GM23338 (cell line): Measurements from ENCODE around the gene NXPH4. TPM values are rescaled to one million over a fixed set of nuclear protein-coding genes. Genes with fewer than 3 reads are reported as not detected.

Source experiments
- ATAC-seq: fragments of 200-7000 bp; cut with Tn5 transposase; 3 replicates; pipeline ENCODE4 v1.9.1; 2020
- DNase-seq: peaks from one replicate; pipeline ENCODE4 v3.0.0-alpha.2; 2015; ENCODE audit warnings: low spot score
- H2AFZ ChIP-seq: fragments of 200-600 bp; sonication (generic); 2 replicates; pipeline ENCODE4 v1.8.0; 2016; ENCODE audit warnings: antibody characterized with exemption, mild to moderate bottlenecking, moderate library complexity
- H3F3A ChIP-seq: fragments of 200-600 bp; sonication (generic); replicated peaks from 2 replicates; pipeline ENCODE4 v1.8.0; 2017; ENCODE audit warnings: antibody characterized with exemption, mixed run types, low read depth
- H3K27ac ChIP-seq: fragments of 200-600 bp; sonication (generic); 2 replicates; pipeline ENCODE4 v1.6.1; 2016; ENCODE audit warnings: low read depth
- H3K27me3 ChIP-seq: fragments of 200-600 bp; sonication (generic); 2 replicates; pipeline ENCODE4 v1.8.0; 2016; ENCODE audit warnings: mild to moderate bottlenecking, mixed run types, moderate library complexity; ENCODE audit not compliant: insufficient read depth
- H3K36me3 ChIP-seq: fragments of 200-600 bp; sonication (generic); 2 replicates; pipeline ENCODE4 v1.8.0; 2016; ENCODE audit warnings: mild to moderate bottlenecking; ENCODE audit not compliant: insufficient read depth
- H3K4me1 ChIP-seq: fragments of 200-600 bp; sonication (generic); 2 replicates; pipeline ENCODE4 v1.8.0; 2016; ENCODE audit warnings: mild to moderate bottlenecking, moderate library complexity; ENCODE audit not compliant: insufficient read depth
- H3K4me2 ChIP-seq: fragments of 200-600 bp; sonication (generic); 2 replicates; pipeline ENCODE4 v1.7.1; 2017; ENCODE audit warnings: mixed run types
- H3K4me3 ChIP-seq: fragments of 200-600 bp; sonication (generic); 2 replicates; pipeline ENCODE4 v1.6.1; 2016; ENCODE audit warnings: mixed run types
- H3K79me2 ChIP-seq: fragments of 200-600 bp; sonication (generic); replicated peaks from 2 replicates; pipeline ENCODE4 v1.8.0; 2017; ENCODE audit warnings: mild to moderate bottlenecking; ENCODE audit not compliant: insufficient read depth
- H3K9me2 ChIP-seq: fragments of 200-600 bp; sonication (generic); 2 replicates; pipeline ENCODE4 v1.8.0; 2017; ENCODE audit not compliant: insufficient read depth
- H4K20me1 ChIP-seq: fragments of 200-600 bp; sonication (generic); replicated peaks from 2 replicates; pipeline ENCODE4 v1.8.0; 2017; ENCODE audit warnings: mild to moderate bottlenecking; ENCODE audit not compliant: insufficient read depth
- H3K27ac Mint-ChIP-seq: 2 replicates; pipeline ENCODE4 v1.8.0; 2020; ENCODE audit warnings: inconsistent platforms, mild to moderate bottlenecking, moderate library complexity, mixed read lengths
- H3K27me3 Mint-ChIP-seq: 3 replicates; pipeline ENCODE4 v1.8.0; 2022; ENCODE audit warnings: low read depth, mild to moderate bottlenecking, moderate library complexity, mixed read lengths, inconsistent platforms; ENCODE audit not compliant: insufficient read depth, poor library complexity
- H3K36me3 Mint-ChIP-seq: 3 replicates; pipeline ENCODE4 v1.8.0; 2021; ENCODE audit warnings: low read depth, mild to moderate bottlenecking, inconsistent platforms, moderate library complexity, mixed read lengths
- H3K4me1 Mint-ChIP-seq: 3 replicates; pipeline ENCODE4 v1.8.0; 2020; ENCODE audit warnings: mild to moderate bottlenecking, inconsistent platforms, mixed read lengths
- H3K4me3 Mint-ChIP-seq: 3 replicates; pipeline ENCODE4 v1.8.0; 2021; ENCODE audit warnings: moderate library complexity, mild to moderate bottlenecking, inconsistent platforms, mixed read lengths
- H3K9me3 Mint-ChIP-seq: 3 replicates; pipeline ENCODE4 v1.8.0; 2020; ENCODE audit warnings: moderate library complexity, mild to moderate bottlenecking, inconsistent platforms, mixed read lengths
- CREB1 ChIP-seq: fragments of 250-450 bp; sonication (Bioruptor Pico); IDR thresholded peaks from 2 replicates; pipeline ENCODE4 v1.5.0; 2020; ENCODE audit warnings: low read depth, mild to moderate bottlenecking, moderate library complexity
- ETS1 ChIP-seq: IDR thresholded peaks from 2 replicates; pipeline ENCODE4 v1.6.1; 2016; ENCODE audit warnings: antibody characterized with exemption
- EZH2 ChIP-seq: fragments of 200-600 bp; sonication (generic); IDR thresholded peaks from one replicate; pipeline ENCODE4 v1.8.0; 2017; ENCODE audit warnings: antibody characterized with exemption, mild to moderate bottlenecking, low read depth; ENCODE audit not compliant: unreplicated experiment
- JUNB ChIP-seq: IDR thresholded peaks from one replicate; pipeline ENCODE4 v1.6.1; 2016; ENCODE audit warnings: antibody characterized with exemption; ENCODE audit not compliant: unreplicated experiment
- ZNF462 ChIP-seq: fragments of 250-450 bp; sonication (Bioruptor Pico); IDR thresholded peaks from 2 replicates; pipeline ENCODE4 v1.5.0; 2020; ENCODE audit warnings: mild to moderate bottlenecking, moderate library complexity
- polyA plus RNA-seq: library from polyadenylated mRNA; unstranded; fragments of >200 nt; fragmentation: Nextera tagmentation; extraction: Ambion mirVana; gene quantifications from 2 replicates; pipeline ENCODE4 v1.2.1, GENCODE V29; 2016
- total RNA-seq: library from RNA; depleted of rRNA; stranded (reverse); fragments of >200 nt; shearing (Covaris generic); gene quantifications from 2 replicates; pipeline ENCODE4 v1.2.3, GENCODE V29; 2014

Gene NXPH4
- total and polyA plus RNA-seq, 2 experiments from 2014 or later, result 0.89 to 1.5 TPM

- no peak for TF ChIP-seq ZNF462 (CRISPR knock-in tag)
- TF ChIP-seq EZH2, result no peak
- no peak for TF ChIP-seq JUNB
- no peak for TF ChIP-seq CREB1 (CRISPR knock-in tag)
- no peak for TF ChIP-seq ETS1
Observed at GRCh38 chr12:57190037-57190436, 26.6 kb upstream of the NXPH4 start (continued).

GRCh38 chr12:57190821-57191220 lies 25.8 kb upstream of the NXPH4 start:
- H3K9me3 Mint-ChIP-seq, result no peaks in the 10 kb centered on the region; the same call in 2 of the 3 replicates
- DNase-seq (no peak), ATAC-seq (no peak)
- Histone ChIP-seq H3F3A (peaks cover 12% of the 10 kb centered on the region; the same call in 1 of the 2 replicates), H3K79me2 (no peaks in the 10 kb centered on the region), H3K27ac (no peak overlapping the region), H2AFZ (no peak overlapping the region), H3K36me3 (peaks cover 25% of the 10 kb centered on the region), H3K4me3 (no peak overlapping the region), H3K9me2 (no peaks in the 10 kb centered on the region), H3K27me3 (no peaks in the 10 kb centered on the region), H3K4me1 (no peaks in the 10 kb centered on the region), H3K4me2 (no peak overlapping the region), H4K20me1 (no peaks in the 10 kb centered on the region; the same call in 1 of the 2 replicates)
- peaks cover 28% of the 10 kb centered on the region for H3K27me3 Mint-ChIP-seq
- no peaks in the 10 kb centered on the region for H3K4me1 Mint-ChIP-seq
- no peak overlapping the region for H3K27ac Mint-ChIP-seq
- peaks cover 97% of the 10 kb centered on the region for H3K36me3 Mint-ChIP-seq
- no peak for TF ChIP-seq EZH2
- no peak overlapping the region for H3K4me3 Mint-ChIP-seq
